ENCODE measurements around the gene PAF1. TPM values are rescaled to one million over a fixed set of nuclear protein-coding genes. Genes with fewer than 3 reads are reported as not detected.
A peak's percentile ranks its signal among the peaks of the same experiment; 100 is the strongest.

Gene PAF1
- polyA plus RNA-seq, 1 donor (not counting 4 experiments of a cell fraction or from before 2014, with no cell fraction given), result 39.4 TPM

GRCh38 chr19:39397360-39398296, 6.7 kb upstream of the PAF1 start:
- Histone ChIP-seq H3K27ac (ENCODE audit: control insufficient read depth, insufficient read depth, low read length) (peak overlapping the region; percentile 99), H3K4me1 (ENCODE audit: control insufficient read depth, extremely low read depth, insufficient read depth, low read length) (peaks cover 35% of the 10 kb centered on the region), H3K9me3 (ENCODE audit: control insufficient read depth, low read depth, low read length) (no peaks in the 10 kb centered on the region), H4K20me1 (ENCODE audit: control insufficient read depth, extremely low read depth, insufficient read depth, low read length) (no peaks in the 10 kb centered on the region), H3K27me3 (ENCODE audit: control insufficient read depth, extremely low read depth, insufficient read depth, low read length) (no peaks in the 10 kb centered on the region), H3K4me2 (ENCODE audit: control insufficient read depth, extremely low read depth, insufficient read depth, low read depth, low read length) (peak overlapping the region; percentile 64), H3K9ac (ENCODE audit: control insufficient read depth, extremely low read depth, insufficient read depth, low read length) (peak overlapping the region; percentile 86), H3K9me1 (ENCODE audit: control insufficient read depth, extremely low read depth, insufficient read depth, low read length) (no peaks in the 10 kb centered on the region), H3K36me3 (ENCODE audit: control insufficient read depth in 2 of 2, extremely low read depth in 1 of 2, insufficient read depth in 2 of 2, low read length in 2 of 2) (peaks cover 10 to 15% of the 10 kb centered on the region in 2 experiments), H3K4me3 (ENCODE audit: control insufficient read depth in 2 of 3, extremely low read depth in 1 of 3, insufficient read depth in 2 of 3, low read depth in 1 of 3, low read length in 3 of 3) (peak overlapping the region in 1 of 3 experiments; percentile 7), H3K79me2 (ENCODE audit: control insufficient read depth, insufficient read depth, low read length) (peaks cover 1% of the 10 kb centered on the region), H2AFZ (ENCODE audit: control insufficient read depth, low read length) (no peak overlapping the region)
- dilution Hi-C loops (cut with MboI; ENCODE audit: extremely low pct_ligation_motif_present, low sequenced_read_pairs), result no loop called here
- FAIRE-seq (no peak), DNase-seq (ENCODE audit: low read depth, low spot score) (no peak)
- TF ChIP-seq, protein P1, sequence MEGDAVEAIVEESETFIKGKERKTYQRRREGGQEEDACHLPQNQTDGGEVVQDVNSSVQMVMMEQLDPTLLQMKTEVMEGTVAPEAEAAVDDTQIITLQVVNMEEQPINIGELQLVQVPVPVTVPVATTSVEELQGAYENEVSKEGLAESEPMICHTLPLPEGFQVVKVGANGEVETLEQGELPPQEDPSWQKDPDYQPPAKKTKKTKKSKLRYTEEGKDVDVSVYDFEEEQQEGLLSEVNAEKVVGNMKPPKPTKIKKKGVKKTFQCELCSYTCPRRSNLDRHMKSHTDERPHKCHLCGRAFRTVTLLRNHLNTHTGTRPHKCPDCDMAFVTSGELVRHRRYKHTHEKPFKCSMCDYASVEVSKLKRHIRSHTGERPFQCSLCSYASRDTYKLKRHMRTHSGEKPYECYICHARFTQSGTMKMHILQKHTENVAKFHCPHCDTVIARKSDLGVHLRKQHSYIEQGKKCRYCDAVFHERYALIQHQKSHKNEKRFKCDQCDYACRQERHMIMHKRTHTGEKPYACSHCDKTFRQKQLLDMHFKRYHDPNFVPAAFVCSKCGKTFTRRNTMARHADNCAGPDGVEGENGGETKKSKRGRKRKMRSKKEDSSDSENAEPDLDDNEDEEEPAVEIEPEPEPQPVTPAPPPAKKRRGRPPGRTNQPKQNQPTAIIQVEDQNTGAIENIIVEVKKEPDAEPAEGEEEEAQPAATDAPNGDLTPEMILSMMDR (optimal IDR thresholded peaks at IDR 0.05 in 1 of 3, IDR thresholded peaks at IDR 0.05 in 1 of 3, conservative IDR thresholded peaks at IDR 0.05 in 1 of 3; ENCODE audit: extremely low read depth in 1 of 3, insufficient read depth in 2 of 3, low read length in 3 of 3), result peak; percentile 97 to 100 (median 99)
- no peak for TF ChIP-seq EZH2 (IDR thresholded peaks at IDR 0.05; ENCODE audit: low read length)

GRCh38 chr19:39390451-39390750, 505 bp downstream of the PAF1 start:
- FAIRE-seq (no peak), DNase-seq (ENCODE audit: low read depth, low spot score) (no peak)
- peak overlapping the region; percentile 92 for H3K27ac ChIP-seq (ENCODE audit: control insufficient read depth, insufficient read depth, low read length)
- H3K4me2 ChIP-seq (ENCODE audit: control insufficient read depth, extremely low read depth, insufficient read depth, low read depth, low read length), result peak overlapping the region; percentile 79
- peaks cover 15% of the 10 kb centered on the region for H3K4me1 ChIP-seq (ENCODE audit: control insufficient read depth, extremely low read depth, insufficient read depth, low read length)
- dilution Hi-C loops (cut with MboI; ENCODE audit: extremely low pct_ligation_motif_present, low sequenced_read_pairs), result no loop called here
- H3K9me3 ChIP-seq (ENCODE audit: control insufficient read depth, low read depth, low read length), result no peaks in the 10 kb centered on the region
- no peaks in the 10 kb centered on the region for H4K20me1 ChIP-seq (ENCODE audit: control insufficient read depth, extremely low read depth, insufficient read depth, low read length)
- peaks cover 20% of the 10 kb centered on the region for H3K79me2 ChIP-seq (ENCODE audit: control insufficient read depth, insufficient read depth, low read length)
- H3K4me3 ChIP-seq (ENCODE audit: control insufficient read depth in 2 of 3, extremely low read depth in 1 of 3, insufficient read depth in 2 of 3, low read depth in 1 of 3, low read length in 3 of 3), result peak overlapping the region; percentile 60 to 78 (median 76)
- peak overlapping the region; percentile 62 for H2AFZ ChIP-seq (ENCODE audit: control insufficient read depth, low read length)
- TF ChIP-seq, protein P1 (optimal IDR thresholded peaks at IDR 0.05 in 1 of 3, IDR thresholded peaks at IDR 0.05 in 1 of 3, conservative IDR thresholded peaks at IDR 0.05 in 1 of 3; ENCODE audit: extremely low read depth in 1 of 3, insufficient read depth in 2 of 3, low read length in 3 of 3), result no peak
- no peak for TF ChIP-seq EZH2 (IDR thresholded peaks at IDR 0.05; ENCODE audit: low read length)
- peaks cover 39 to 49% of the 10 kb centered on the region in 2 experiments for H3K36me3 ChIP-seq (ENCODE audit: control insufficient read depth in 2 of 2, extremely low read depth in 1 of 2, insufficient read depth in 2 of 2, low read length in 2 of 2)
- peaks cover 3% of the 10 kb centered on the region for H3K9me1 ChIP-seq (ENCODE audit: control insufficient read depth, extremely low read depth, insufficient read depth, low read length)
- H3K9ac ChIP-seq (ENCODE audit: control insufficient read depth, extremely low read depth, insufficient read depth, low read length), result peak overlapping the region; percentile 95
- H3K27me3 ChIP-seq (ENCODE audit: control insufficient read depth, extremely low read depth, insufficient read depth, low read length), result no peaks in the 10 kb centered on the region

Data from keratinocyte (primary cell).